GM13977 (cell line): Measurements from ENCODE around the gene ACER3.
A peak's percentile ranks its signal among the peaks of the same experiment; 100 is the strongest.

Experiments
- DNase-seq: peaks from one replicate; pipeline ENCODE4 v3.0.0; 2012; ENCODE audit warnings: low spot score
- in situ Hi-C: fragments of 300-500 bp; cut with MboI; formaldehyde crosslinking; loops from one replicate; pipeline ENCODE4 v1.12.0; 2022; ENCODE audit warnings: low sequenced_read_pairs, low pct_unique_long_range_greater_than_20kb, mixed read lengths, inconsistent platforms; ENCODE audit not compliant: unreplicated experiment
- TF ChIP-seq, protein P1 (sequence below): IDR thresholded peaks from 2 replicates; pipeline ENCODE4 v1.5.1; 2012; ENCODE audit warnings: mild to moderate bottlenecking, control low read depth; ENCODE audit not compliant: insufficient read depth; ENCODE audit errors: extremely low read depth, missing control alignments

Gene ACER3

DNA sequence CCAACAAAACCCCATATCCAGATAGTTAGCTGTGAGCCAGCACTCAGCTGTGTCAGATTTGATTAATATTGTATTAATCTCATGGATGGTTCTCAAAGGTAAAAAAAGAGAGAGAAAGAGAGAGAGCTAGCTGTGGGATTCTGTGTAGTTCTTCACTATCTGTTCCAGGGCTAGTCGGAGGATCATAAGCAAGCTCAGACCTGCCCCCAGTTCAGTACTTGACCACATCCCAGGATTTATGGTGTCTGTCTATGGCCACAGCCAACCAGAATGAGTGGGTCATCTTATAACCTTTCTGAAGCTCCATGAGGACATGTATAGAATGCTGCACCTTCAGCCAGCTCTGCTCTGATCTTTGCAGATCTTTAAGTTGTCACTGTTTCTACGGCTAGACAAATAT is 160.0 kb downstream of the ACER3 start:
- TF ChIP-seq, protein P1, sequence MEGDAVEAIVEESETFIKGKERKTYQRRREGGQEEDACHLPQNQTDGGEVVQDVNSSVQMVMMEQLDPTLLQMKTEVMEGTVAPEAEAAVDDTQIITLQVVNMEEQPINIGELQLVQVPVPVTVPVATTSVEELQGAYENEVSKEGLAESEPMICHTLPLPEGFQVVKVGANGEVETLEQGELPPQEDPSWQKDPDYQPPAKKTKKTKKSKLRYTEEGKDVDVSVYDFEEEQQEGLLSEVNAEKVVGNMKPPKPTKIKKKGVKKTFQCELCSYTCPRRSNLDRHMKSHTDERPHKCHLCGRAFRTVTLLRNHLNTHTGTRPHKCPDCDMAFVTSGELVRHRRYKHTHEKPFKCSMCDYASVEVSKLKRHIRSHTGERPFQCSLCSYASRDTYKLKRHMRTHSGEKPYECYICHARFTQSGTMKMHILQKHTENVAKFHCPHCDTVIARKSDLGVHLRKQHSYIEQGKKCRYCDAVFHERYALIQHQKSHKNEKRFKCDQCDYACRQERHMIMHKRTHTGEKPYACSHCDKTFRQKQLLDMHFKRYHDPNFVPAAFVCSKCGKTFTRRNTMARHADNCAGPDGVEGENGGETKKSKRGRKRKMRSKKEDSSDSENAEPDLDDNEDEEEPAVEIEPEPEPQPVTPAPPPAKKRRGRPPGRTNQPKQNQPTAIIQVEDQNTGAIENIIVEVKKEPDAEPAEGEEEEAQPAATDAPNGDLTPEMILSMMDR: no peak
- DNase-seq: no peak
- in situ Hi-C loops: no loop called here

DNA sequence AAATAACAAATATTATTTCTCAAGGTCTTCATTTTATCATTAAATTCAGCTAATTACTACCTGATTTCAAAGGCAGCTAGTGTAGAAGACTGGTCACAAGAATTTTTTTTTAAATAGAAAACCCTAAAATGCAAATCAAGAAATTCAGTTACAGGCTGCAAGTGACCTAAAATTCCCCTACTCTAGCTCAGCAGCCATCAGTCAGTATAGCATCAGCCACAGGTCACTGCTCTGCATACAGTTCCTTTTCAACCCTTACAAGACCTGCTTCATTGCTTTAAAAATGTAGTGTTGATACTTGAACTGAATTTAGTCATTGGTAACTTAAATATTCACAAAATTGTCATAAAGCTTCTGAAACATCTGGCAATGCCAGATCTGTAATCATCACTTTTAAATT is 164.0 kb downstream of the ACER3 start:
- peak; percentile 25 for DNase-seq
- TF ChIP-seq, protein P1: no peak
- in situ Hi-C loops: loop anchor here (25.0 kb wide), 1 partner anchor 212 kb away; no protein-coding TSS in a partner anchor

DNA sequence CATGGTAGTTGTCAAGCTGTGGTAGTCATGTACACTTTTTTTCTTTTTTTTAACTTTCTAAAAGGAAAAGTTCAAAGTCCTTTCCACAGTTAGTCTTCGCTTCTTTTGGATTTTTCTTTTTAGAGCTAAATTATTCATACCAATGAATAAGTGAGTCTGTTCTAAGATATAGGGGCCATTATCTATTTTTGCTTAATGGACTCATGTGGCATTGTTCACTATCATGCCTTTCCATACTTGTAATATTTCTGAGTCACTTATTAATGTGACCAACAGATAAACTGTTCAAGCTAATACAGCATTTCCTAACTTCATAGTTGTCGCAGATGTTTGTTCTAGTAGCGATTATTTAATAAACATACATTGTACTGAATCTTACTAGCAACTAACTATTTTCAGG is 165.5 kb downstream of the ACER3 start:
- in situ Hi-C loops: loop anchor here (25.0 kb wide), 1 partner anchor 214 kb away; no protein-coding TSS in a partner anchor
- TF ChIP-seq, protein P1: no peak
- no peak for DNase-seq

DNA sequence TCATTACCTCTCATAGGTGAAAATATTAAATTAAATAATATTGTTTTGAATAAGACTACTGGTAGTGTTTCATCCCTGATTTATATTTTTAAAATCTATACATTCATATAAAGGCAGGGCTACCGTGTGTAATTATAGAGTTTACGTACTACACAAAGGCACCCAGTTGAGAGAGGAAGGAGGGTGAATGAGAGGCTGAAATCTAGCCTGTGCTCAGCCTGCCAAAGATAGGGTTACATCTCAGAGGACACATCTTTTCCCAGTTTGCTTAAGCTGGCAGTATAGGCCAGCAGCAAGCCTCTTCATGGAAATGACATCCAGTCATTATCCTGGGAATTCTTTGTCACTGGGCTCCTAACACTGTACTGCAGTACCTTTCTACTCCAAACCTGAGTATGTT is 166.0 kb downstream of the ACER3 start:
- in situ Hi-C loops: loop anchor here (25.0 kb wide), 1 partner anchor 214 kb away; no protein-coding TSS in a partner anchor
- TF ChIP-seq, protein P1: no peak
- no peak for DNase-seq

DNA sequence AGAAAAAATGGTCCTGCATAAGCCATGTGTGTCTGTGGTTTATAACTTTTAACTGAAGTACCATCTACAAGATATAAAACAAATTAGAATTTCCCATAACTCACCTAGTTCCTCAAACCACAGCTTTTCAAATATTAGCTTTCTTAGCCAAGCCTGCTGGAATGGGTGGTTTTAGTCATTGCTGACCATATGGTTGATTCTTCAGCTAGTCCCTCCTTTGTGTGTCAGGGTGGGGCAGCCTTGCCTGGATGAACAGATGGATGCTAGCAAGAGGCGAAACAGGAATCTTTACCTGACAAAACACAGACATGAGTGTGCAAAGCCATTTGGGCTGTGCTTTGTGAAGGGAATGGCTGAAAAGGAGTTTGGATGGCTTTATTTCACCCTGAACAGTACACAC is 166.6 kb downstream of the ACER3 start:
- TF ChIP-seq, protein P1: no peak
- no peak for DNase-seq
- in situ Hi-C loops: loop anchor here (25.0 kb wide), 1 partner anchor 215 kb away; no protein-coding TSS in a partner anchor

DNA sequence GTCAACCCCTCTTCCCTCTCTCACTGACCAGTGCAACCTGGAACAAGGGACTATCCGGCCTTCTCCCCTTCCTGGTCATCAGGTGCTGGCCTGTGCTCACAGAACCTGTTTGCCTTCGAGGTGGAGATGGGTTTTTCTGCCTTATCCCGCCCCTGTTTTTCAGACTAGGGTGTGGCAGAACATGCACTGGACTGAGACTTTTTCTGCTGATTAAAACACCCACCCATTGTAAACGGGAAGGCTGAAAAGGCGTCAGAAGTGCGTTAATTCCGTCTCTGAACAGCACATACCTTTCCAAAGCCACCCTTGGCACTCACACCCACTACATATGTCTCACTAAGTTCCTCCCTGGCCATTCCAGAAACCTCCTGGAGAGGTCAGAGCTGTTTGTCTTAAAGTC is 169.1 kb downstream of the ACER3 start:
- TF ChIP-seq, protein P1: no peak
- in situ Hi-C loops: loop anchor here (25.0 kb wide), 1 partner anchor 218 kb away; no protein-coding TSS in a partner anchor

More for the DNA sequence above, 169.1 kb downstream of the ACER3 start:
- no peak for DNase-seq
